HK-2 (cell line): ENCODE measurements around the gene CDH4.

Experiments used
- DNase-seq: peaks from one replicate; pipeline ENCODE4 v3.0.0-alpha.2; 2018; ENCODE audit not compliant: unreplicated experiment

Gene CDH4

DNA sequence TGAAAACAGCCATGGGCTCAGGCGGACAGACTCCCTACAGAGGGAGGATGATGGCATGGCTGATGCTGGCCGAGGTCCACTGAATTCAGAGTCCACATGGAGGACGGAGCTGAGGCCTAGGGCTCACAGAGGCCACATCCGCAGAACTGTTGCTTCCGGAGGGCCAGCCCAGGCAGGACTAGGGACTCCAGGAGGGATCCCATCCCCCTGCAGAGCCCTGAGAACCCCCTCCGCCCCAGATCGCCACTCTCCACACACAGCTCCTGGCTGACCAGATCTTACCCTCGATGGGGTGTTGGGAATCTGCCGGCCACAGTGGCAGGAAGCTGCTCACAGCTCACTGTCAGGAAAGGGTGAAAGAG, 414.4 kb downstream of the CDH4 start:
- DNase-seq = no peak

DNA sequence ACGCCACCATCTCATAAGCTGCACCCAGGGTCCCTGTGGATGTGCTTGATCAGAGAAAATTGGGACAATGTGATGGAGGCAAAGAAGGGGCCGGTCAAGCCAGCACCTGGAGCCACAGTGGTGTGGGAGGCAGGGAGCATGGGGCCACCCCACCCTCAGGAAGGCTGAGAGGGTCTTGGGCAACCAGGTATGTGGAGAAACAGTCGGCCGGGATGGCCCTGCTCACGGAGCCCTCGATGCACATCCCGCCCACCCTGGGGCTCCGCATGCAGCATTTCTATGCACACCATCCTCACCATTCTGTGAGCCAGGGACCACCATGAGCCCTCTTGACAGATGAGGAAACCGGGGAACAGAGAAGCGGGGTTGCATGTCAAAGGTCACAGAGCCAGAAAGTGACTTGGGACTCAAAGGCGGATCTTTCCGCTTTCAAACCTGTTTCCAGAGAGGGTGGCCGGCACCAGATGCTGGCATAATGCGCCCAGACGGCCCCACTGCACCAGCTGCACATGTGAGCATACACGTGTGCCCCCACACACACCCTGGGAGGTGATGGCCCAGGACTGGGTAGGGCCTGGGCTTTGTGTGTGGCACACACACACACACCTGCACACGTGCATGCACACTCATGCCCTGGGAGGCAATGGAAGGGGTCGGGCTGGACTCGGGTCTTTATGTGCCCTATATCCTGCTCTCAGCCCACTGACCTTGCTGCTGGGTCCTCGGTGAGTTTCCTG, 415.2 kb downstream of the CDH4 start:
- no peak for DNase-seq

DNA sequence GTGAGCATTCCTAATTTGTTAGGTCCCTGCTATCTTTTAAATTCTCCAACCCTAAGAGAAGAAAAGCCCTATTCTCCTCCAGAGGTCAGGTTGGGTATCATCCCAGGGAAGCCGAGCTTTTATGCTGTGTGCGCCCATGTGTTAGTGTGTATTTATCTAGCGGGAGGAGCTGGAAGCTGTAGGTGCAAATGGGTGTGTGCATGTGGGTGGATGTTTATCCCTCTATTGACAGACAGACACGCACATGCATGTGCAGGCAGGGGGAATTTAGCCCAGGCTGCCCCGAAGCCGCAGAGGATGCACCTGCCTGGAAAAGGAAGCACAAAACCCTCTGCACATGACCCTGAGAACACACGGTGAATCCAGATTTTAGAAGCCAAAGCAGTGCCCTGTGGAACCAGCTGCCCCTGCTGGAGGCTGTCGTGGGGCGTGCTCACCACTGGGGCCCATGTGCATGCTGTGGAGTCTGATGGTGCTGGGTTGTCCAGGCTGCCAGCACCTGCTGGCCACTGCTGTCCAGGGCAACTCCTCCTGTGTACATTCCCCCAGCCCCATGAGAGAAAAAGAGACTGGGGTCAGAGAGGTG, 416.1 kb downstream of the CDH4 start:
- DNase-seq = no peak

DNA sequence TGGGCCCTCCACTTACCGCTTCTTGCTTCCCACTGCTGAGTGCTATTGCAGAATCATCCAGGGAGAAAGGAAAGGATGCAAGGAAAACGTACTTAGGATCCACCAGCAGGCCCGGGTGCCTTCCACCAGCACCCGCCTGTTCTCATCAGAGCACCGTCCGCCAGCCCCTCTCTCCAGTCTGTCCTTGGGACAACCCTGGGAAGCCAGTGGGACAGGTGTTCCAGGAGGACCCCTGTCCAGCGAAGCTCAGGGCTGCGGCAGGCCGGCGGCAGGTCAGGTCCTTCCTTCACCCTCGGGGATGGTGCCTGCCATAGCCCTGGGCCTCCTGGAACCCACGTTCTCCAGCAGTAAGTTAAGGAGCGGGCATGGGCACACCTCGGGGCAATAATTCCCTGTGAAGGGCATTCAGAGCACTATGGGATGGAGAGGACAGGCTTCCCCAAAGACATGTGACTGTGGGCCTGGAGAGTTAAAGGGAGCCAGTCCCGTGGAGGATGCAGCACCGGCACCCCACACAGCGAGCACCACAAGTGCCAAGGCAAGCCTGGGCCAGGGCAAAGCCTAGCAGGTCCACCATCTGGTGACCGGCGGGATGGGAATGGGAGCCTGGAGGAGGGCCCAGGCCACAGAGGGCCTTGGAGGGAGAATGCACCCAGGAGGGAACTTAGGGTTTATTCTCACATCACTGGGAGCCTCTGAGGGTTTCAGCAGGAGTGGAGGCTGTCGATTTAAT, 416.9 kb downstream of the CDH4 start:
- DNase-seq = no peak

DNA sequence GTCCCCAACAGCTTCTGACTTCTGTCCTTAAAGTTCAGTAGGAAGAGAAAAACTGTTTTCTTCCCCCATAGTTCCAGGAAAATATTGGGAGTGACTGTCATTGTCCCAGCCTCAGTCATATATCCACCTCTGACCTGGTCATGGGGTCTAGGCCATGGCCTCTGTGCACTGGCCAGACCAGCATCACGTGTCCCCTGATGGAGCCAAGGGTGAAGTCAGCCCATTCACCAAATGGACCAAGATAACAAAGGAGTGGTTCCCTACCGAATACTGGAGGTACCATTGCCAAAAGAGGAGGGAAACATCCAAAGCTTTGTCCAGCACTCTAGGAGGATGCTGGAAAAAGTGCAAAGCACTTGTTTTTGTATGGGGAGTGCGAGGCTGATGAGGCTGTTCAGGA, 418.2 kb downstream of the CDH4 start:
- no peak for DNase-seq

DNA sequence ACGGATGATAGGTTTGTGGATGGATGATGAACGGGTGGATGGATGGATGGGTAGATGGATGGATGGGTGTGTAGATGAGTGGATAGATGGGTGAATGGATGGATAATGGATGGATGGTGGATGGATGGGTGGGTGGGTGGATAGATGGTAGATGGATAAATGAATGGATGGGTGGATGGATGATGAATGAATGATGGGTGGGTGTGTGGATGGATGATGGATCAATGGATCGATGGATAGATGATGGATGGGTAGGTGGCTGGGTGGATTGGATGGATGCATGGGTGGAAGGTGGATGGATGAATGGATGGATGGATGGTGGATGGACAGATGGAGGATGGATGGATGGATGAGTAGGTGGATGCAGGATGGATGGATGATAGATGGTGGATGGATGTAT, 419.5 kb downstream of the CDH4 start:
- no peak for DNase-seq

DNA sequence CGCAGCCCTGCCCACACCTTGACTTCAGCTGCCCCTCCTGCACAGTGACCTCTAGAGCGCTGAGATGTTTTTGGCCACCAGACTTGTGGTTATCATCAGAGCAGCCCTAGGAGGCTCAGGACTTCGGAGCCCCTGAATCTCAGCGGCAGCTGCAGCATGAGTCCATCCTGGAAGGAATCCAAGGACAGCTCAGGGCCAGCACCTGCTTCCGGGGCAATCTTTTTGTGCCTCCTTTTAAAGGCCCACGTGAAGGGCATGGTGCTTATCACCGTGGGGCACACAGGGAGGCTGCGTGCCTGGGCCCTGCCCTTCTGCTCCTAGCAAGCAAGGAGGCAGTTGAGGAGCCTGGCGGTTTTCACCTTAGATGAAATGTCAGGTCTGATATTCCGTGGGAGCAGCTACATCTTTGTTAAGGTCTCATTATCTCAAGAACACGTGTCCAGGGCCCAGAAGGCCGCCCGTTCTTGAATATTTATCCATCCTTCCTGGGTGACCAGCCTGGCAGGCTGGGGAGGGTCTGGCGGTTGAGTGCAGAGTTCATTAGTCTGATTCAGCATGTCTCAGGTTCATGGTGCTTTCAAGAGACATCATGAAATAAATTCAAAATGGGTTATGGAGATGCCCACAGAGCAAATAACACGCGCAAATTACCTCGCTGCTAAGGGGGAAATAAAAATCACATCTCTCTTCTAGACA, 421.2 kb downstream of the CDH4 start:
- DNase-seq = no peak

DNA sequence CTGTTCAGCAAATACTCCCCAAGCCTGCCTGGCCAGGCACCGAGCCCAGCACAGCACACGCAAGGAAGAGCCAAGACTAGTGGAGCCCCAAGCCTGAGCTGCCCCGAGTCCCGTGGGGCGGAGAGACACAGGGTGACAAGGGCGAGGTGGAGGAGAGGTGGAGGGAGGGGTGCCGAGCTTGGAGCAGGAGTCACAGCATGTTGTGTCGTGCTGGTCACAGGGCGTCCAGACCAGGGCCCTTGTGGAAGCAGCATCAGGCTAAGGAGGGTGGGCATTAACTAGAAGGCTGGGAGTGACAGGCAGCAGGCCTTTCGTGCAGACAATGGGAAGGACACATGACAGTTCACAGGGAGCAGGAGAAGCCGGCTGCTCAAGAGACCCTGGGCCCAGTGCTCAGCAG, 422.1 kb downstream of the CDH4 start:
- DNase-seq = no peak

DNA sequence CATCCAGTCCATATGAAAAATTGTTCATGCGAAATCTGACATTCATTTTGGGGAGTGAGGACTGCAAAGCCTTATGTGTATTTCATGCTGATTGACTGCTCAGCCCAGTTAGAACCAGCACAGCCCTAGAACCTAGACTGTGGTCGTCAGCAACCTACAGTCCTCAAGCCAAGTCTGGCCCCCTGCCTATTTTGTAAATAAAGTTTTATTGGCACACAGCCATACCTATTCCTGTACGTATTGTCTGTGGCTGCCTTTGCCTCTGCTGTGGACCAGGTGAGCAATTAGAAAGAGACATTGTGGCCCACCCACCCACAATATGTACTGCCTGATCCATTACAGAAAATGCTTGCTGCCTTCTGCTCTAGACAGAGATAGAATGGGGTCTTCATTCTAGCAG, 422.6 kb downstream of the CDH4 start:
- DNase-seq = no peak

DNA sequence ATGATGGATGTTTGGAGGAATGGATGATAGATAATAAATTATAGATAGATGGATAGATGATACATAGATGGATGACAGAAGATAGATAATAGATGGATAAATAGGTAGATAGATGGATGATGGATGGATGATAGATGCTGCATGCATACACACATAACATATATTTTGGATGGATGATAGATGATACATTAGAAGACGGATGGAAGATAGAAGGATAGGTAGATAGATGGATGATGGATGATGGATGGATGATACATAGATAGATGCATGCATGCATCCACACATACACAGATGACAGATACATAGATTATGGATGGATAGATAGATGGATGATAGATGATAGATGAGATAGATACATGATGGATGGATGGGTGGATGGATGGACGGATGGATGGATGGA, 425.9 kb downstream of the CDH4 start:
- no peak for DNase-seq

DNA sequence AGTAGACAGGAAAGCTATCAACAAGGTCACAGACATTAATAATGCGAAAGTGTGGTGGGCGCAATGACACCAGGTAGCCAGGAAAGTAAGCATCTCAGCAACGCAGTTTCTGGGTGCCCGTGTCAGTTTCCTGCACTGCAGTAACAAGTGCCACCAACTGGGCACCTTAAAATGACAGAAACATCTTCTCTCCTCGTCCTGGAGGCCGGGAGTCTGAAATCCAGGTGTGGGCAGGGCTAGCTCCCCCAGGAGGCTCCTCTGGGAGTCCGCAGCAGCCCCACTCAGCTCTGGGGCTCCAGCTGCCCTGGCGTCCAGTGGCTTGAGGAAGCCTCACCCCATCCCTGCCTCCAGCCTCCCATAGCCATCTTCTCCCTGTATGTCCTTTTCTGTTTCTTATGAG, 426.4 kb downstream of the CDH4 start:
- no peak for DNase-seq

DNA sequence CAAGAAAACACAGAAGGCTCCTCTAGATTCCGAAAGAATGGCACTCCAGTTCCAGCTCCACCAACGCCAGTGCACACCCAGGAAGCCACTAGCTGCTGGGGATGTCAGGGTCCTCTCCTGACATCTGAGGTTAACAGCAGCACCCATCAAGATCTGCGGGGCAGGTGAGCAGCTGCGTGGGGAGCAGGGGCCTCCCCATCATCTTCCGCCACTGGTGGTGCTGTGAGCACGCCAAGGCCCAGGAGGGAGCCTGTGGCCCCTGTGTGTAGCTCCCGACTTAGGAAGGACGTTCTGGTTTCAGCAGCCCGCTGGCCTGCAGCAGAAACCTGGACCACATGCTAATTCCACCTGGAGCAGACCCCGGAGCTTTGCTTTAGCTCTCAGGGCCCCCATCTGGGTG, 427.4 kb downstream of the CDH4 start:
- DNase-seq = no peak

DNA sequence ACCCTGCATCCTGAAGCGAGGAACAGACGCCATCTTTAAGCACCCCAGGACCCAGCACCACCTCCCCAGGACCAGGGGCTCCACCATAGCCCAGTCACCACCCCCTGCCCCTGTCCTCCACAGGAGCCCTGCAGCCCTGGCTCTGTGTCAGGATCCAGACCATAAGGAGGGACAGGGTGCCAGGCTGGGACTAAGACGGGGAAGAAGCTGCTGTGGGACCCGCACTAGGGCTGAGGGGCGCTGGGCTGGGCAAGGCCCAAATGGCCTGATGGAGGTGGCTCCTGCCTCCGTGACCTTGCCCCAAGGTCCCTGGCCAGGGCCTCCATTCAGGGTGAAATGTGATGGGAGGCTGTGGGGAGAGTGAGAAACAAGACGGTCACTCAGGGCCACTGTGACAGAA, 428.0 kb downstream of the CDH4 start:
- DNase-seq = no peak

DNA sequence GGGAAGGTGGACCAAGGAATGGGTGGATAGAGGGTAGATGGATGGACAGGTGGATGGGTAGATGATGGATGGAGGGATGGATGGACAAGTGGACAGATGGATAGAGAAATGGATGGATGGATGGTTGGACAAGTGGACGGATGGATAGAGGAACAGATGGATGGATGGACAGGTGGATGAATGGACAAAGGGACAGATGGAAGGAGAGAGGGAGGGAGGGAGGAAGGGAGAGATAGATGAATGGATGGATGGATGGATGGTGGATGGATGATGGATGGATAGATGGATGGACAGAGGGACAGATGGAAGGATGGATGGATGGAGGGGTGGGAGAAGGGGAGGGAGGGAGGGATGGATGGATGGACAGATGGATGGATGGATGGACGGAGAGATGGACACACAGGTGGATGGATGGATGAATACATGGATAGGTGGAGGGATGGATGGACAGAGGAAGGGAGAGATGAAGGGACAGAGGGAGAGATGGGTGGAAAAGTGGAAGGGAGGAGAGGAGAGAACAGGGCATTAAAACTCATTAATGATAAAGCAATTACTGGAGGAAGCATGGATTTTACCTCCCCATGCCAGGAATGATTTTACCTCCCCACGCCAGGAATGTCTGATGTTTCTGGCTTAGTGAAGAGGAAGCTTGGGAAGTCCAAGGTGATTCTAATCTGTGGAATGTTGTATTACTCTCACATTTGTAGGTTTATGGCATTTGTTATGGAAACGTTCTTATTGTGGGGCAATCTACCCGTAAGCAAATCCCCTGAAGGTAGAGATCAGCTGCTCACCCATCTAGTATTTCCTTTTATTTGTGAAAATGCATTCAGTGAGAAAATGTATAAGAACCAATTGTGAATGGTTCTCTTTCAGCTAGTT, 430.3 kb downstream of the CDH4 start:
- DNase-seq = no peak

DNA sequence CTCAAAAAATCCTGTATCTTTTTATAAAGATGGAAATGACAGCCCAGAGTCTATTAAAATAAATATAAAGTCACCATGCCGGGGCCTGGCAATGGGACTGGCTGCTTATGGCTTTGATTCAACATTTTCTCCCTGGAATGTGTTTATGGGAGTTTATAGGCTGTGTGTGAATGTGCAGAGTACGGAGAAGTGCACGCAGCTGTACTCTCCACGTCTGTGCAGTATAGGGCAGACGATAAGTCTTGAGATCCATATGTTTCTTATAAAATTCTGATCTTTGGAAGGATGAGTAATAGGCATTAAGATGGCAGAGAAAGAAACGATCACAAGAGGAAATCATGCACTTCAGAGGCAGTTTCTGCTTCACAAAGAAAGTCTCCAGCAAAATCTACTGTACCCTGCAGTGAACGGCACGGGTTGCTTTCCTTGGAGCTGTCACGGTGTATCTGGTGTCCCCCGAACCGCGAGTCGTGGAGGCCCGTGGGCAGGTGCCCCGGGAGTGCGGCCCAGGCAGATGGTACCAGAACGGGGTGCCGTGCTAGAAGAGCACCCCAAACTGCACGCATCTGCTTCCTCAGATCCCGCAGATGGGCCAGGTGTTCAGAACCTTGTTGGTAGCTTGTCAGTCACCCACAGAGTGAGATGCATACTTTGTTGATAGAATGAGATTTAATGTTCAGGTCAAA, 431.1 kb downstream of the CDH4 start:
- no peak for DNase-seq

DNA sequence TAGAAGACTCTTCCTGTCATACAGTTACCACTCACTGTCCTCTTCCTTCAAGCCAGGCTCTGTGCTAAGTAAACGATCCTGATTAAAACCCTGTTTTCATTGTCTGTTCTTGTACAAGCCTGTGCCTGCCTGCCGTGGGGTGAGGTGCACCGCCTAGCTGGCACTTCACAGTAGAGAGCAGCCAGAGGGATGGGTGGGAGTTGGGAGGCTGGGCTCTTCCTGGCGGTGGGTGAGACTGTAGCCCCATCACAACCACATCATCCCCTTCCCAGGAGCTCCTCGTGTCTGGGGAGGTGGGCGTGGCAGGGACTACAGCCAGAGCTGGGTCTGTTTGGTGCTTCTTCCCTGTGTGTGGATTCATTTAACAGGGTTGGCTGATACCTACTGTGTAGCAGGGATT, 431.7 kb downstream of the CDH4 start:
- DNase-seq = no peak

DNA sequence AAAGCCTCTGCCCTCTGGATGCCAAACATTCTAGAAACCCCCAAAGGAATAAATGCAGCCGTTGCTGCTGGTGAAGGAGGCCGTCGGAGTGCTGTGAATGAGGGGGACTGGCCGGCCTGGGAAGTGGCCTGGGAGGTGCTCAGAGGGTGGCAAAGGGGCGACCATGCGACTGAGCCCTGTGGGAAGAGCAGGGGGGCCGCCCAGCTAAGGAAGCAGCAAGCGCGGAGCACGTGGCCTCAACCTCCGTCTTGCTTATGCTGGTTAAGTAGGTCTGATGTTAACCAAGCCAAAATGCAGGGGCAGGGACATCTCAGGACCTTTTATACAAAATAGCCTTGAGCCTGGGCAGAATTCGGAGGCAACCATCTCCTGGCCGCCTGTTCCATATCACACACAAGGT, 432.1 kb downstream of the CDH4 start:
- DNase-seq = no peak

DNA sequence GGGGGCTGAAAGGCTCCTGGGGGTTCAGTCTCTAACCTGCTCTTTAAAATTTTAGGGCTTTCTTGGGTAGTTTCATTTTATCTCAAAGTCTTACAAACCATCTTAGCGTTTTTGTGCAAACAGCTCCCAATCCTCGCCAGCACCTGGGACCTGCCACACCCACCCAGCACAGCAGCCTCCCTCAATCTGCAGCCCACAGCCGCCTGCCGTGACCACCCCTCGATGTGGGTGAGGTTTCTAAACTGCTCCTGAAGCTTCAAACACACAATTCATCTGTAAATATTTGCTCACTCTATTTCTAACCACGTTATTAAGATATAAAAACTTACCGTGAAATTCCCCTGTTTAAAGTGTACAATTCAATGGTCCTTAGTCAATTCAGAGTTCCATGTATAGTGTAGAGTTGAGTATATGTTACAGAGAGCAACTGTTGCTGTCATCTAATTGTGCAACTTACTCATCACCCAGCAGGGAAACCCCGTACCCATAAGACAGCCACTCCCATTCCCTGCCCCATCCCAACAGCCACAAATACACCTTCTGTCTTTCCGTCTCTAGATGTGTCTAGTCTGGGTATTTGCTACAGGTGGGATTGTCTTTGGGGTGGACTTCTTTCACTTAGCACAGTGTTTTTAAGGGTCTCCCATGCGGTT, 432.6 kb downstream of the CDH4 start:
- no peak for DNase-seq

DNA sequence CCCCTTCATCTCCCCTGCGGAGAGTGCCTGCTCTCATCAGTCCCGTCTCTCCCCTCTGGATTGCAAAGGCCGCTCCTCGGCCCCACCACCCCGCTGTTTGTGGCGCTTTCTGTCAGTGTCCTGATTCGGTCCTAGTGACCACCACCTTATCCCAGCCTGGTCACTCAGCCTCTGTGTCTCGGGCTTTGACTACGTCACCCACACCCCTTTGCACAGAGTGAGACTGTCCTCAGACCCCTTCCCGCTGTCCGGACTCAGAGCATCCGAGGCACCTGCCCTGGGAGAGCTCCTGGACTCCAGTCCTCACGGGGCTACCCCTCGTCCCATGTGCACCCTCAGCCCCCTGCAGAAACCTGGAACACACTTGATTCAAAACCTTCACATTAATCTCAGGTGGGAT, 433.4 kb downstream of the CDH4 start:
- DNase-seq = no peak

DNA sequence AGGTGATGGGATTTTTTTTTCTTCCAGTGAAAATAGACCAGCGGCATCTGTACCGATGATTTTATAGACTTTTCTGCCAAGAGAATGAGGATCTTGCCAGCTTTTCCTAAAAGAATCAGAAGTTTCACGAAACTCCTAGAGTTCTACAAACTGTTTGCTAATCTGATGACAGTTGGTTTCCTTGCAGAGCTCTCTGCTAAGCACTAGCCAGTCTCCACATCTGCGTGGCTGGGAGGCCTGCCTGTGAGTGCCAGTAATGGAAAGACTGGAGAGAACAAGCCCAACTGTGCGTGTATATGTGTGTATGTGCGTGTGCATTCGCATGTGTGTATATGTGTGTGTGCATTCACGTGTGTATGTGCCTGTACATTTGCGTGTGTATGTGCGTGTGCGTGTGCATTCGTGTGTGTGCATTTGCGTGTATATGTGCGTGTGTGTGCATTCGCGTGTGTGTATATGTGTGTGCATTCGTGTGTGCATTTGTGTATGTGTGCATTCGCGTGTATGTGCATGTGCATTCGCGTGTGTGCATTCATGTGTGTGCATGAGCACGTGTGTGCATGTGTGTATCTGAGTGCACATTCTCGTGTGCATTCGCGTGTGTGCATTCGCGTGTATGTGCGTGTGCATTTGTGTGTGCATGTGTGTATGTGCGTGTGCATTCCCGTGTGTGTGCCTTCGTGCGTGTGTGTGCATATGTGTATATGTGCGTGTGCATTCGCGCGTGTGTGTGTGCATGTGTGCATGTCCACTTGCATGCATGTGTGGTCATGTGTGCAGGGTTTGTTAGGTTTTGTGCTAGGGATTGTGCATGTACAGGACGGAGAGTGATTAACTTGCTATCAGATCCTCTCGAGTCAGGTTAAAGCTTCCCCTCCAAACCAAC, 434.2 kb downstream of the CDH4 start:
- DNase-seq = no peak
